Measurements from ENCODE around the gene ITPR3.

The ITPR3 gene

DNA sequence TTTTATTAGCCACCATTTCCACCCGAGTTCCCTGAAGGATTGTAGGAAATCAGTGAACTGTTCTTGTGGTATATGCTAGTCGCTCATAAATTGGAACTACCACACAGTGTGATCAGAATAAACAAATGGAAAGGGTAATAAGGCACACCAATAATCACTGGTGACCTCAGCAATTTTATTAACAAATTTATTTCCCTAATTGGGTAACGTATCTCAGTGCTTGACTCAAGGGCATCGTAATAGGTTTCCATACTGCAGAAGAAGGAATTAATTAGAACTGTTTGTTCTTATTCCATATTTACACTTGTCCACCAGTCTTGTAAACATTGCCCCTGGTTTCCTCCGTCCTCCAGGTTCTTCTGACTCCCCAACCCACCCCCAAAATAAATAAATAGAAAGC, 100.4 kb downstream of the ITPR3 start:
- Mint-ChIP-seq H3K9me3 (no peaks in the 10 kb centered on the region), H3K36me3 (ENCODE audit: low read depth) (peaks cover 30% of the 10 kb centered on the region), H3K27ac (no peak overlapping the region), H3K27me3 (ENCODE audit: low read depth, poor library complexity) (peaks cover 73% of the 10 kb centered on the region), H3K4me1 (peaks cover 30% of the 10 kb centered on the region), H3K4me3 (no peak overlapping the region)
- TF ChIP-seq, protein P1, sequence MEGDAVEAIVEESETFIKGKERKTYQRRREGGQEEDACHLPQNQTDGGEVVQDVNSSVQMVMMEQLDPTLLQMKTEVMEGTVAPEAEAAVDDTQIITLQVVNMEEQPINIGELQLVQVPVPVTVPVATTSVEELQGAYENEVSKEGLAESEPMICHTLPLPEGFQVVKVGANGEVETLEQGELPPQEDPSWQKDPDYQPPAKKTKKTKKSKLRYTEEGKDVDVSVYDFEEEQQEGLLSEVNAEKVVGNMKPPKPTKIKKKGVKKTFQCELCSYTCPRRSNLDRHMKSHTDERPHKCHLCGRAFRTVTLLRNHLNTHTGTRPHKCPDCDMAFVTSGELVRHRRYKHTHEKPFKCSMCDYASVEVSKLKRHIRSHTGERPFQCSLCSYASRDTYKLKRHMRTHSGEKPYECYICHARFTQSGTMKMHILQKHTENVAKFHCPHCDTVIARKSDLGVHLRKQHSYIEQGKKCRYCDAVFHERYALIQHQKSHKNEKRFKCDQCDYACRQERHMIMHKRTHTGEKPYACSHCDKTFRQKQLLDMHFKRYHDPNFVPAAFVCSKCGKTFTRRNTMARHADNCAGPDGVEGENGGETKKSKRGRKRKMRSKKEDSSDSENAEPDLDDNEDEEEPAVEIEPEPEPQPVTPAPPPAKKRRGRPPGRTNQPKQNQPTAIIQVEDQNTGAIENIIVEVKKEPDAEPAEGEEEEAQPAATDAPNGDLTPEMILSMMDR (IDR thresholded peaks at IDR 0.05) = no peak
- DNase-seq = no peak

DNA sequence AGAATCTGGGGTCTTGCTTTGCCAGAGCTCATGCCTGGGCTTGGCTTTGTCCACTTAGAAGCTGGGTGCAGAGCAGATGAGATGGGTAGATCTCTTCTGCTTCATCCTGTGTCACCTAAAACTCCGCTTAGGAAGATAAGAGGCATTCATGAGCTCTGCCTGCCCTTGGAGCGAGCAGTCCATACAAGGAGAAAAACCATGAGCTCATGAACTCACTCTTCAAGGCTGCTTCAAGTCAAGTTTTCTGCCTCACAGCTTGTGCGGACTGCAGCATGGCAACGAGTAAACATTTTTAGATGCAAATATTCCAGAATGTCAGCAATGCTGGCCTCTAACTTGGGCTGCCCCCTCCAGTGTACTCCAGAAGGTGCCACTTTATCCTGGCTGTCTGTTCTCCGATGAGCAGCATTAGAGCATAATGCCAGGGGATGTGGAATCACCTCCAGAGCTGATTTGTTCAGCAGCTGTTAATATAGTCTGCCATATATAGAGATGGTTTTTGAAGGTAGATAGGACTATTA, 101.0 kb downstream of the ITPR3 start:
- TF ChIP-seq, protein P1 (IDR thresholded peaks at IDR 0.05) = no peak
- no peak overlapping the region for H3K4me3 Mint-ChIP-seq
- peaks cover 73% of the 10 kb centered on the region for H3K27me3 Mint-ChIP-seq (ENCODE audit: low read depth, poor library complexity)
- no peak overlapping the region for H3K27ac Mint-ChIP-seq
- peaks cover 23% of the 10 kb centered on the region for H3K4me1 Mint-ChIP-seq
- H3K36me3 Mint-ChIP-seq (ENCODE audit: low read depth) = peaks cover 30% of the 10 kb centered on the region
- no peaks in the 10 kb centered on the region for H3K9me3 Mint-ChIP-seq
- no peak for DNase-seq

DNA sequence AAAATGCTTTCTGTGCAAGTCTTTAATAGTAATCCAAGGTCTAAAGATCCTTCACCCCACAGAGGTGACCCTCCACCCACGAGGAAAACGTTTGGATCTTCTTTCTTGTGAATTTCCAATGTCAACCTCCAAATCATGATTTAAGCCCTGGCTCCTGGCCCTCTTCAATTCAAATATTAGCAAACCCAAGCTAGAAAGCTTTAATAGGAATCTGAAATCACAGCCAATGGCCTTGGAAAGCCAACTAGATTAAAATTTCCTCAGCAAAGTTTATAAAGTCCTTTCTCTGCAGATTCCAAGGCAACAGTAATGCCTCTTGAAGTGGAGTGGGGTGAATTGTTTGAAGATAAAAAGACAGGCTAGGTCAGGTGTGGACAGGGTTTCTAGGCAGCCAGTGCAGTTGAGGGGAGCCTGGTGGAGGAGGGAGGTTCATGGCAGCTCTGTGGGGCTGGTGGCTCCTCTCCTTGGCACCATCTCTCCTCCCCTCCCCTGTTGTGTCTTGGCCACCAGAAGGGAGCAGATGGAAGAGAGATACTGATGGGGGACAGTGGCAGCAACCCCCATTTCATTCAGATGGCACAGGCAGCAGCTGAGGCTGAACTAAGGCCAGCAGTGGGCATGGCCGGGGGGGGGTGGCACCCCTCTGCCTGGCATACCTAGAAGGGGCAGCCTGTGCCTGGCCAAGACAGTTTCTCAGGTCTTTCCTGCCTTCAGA, 102.4 kb downstream of the ITPR3 start:
- Mint-ChIP-seq H3K9me3 (no peaks in the 10 kb centered on the region), H3K4me1 (peaks cover 13% of the 10 kb centered on the region), H3K27ac (no peak overlapping the region), H3K27me3 (ENCODE audit: low read depth, poor library complexity) (peaks cover 67% of the 10 kb centered on the region), H3K36me3 (ENCODE audit: low read depth) (peaks cover 32% of the 10 kb centered on the region), H3K4me3 (no peak overlapping the region)
- no peak for DNase-seq
- TF ChIP-seq, protein P1 (IDR thresholded peaks at IDR 0.05) = no peak

DNA sequence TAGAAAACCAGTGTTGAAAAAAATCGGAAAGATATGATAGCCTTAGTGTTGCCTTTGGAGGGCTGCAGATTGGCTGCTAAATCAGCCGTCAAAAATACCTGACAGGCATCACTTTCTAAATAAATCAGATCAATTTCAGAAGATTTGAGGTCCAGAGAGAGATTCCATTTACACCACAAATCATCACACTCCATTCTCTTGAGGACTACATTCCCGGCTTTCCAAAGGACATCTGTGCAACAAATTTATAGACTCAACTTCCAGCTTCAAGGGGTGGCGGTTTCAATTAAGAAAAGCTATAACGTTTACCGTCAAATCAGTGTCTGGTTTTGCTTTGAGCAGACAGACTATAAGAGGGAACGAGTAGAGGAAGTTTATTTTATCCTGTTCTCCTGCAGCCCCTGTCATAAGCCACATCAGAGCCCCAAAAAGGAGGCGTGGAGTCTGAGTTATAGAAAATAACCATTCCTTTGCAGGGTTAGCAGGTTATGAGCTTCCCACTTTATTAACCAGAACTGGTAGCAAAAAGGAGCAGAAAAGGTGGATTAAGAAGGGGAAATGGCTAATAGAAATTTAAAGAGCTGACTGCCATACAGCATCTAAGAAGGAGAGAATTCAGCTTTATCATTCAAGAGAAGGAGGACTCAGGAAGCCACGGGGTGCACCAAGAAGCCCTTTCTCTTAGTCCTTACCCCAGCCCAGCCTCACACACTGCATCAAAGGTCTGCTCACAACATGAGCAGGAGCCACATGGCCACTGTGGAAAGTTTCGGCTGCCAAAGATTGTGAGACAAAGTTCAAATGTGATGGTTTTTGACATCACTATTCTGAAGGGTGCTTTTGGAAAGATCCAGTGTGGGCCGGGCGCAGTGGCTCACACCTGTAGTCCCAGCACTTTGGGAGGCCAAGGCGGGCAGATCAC, 103.2 kb downstream of the ITPR3 start:
- TF ChIP-seq, protein P1 (IDR thresholded peaks at IDR 0.05) = no peak
- H3K4me3 Mint-ChIP-seq = no peak overlapping the region
- H3K27ac Mint-ChIP-seq = no peak overlapping the region
- no peaks in the 10 kb centered on the region for H3K9me3 Mint-ChIP-seq
- H3K27me3 Mint-ChIP-seq (ENCODE audit: low read depth, poor library complexity) = peaks cover 64% of the 10 kb centered on the region
- DNase-seq = no peak
- H3K4me1 Mint-ChIP-seq = peaks cover 14% of the 10 kb centered on the region
- peaks cover 37% of the 10 kb centered on the region for H3K36me3 Mint-ChIP-seq (ENCODE audit: low read depth)

DNA sequence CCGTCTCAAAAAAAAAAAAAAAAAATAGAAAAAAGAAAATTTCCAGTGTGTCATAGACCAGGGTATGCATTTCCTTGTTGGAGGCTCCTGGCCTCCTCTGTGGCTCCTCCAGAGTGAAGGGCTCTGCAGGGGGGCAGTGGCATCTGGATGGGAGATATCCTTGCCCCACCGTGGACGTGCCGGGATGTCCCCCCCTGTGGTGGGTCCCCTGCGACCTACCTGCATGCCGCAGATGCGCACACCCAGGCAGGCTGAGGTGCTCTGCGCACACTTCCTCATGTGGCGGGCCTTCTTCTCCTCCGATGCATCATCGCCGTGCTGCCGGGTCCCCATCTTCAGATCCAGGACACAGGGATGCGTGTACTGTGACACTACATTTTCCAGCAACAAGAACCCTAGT, 104.1 kb downstream of the ITPR3 start:
- H3K9me3 Mint-ChIP-seq = no peaks in the 10 kb centered on the region
- H3K27me3 Mint-ChIP-seq (ENCODE audit: low read depth, poor library complexity) = peaks cover 55% of the 10 kb centered on the region
- TF ChIP-seq, protein P1 (IDR thresholded peaks at IDR 0.05) = no peak
- peaks cover 17% of the 10 kb centered on the region for H3K4me1 Mint-ChIP-seq
- DNase-seq = no peak
- H3K36me3 Mint-ChIP-seq (ENCODE audit: low read depth) = peaks cover 42% of the 10 kb centered on the region
- no peak overlapping the region for H3K27ac Mint-ChIP-seq
- H3K4me3 Mint-ChIP-seq = no peak overlapping the region

All from nephron progenitor cell (in vitro differentiated cells).